Upper lobe of left lung (tissue), 4 donors: Measurements from ENCODE around the gene ADGRG3.

Experiments used
- EP300 ChIP-seq, 4 donors: sonication (generic); formaldehyde crosslinking; IDR thresholded peaks; one replicate each; pipeline ENCODE4 v1.5.1; 2017; ENCODE audit warnings: antibody characterized with exemption in 4 of 4, control low read depth in 2 of 4
- POLR2A ChIP-seq, 4 donors: fragments of 450-650 bp; IDR thresholded peaks; one replicate each; pipeline ENCODE4 v1.5.1; 2016 to 2017; ENCODE audit warnings: antibody characterized with exemption in 4 of 4, mild to moderate bottlenecking in 2 of 4
- POLR2AphosphoS5 ChIP-seq, 2 donors: sonication (generic); formaldehyde crosslinking; IDR thresholded peaks; one replicate each; pipeline ENCODE4 v1.5.1; 2017; ENCODE audit warnings: antibody characterized with exemption in 2 of 2
- TF ChIP-seq, protein P1 (sequence below), 6 experiments: fragments of 450-650 bp in 4 of 6; fragments of 200-600 bp in 2 of 6; sonication (generic) in 2 of 6; IDR thresholded peaks; one replicate each; pipeline ENCODE4 v1.5.1; 2016 to 2019; ENCODE audit warnings: antibody characterized with exemption in 6 of 6

DNA sequence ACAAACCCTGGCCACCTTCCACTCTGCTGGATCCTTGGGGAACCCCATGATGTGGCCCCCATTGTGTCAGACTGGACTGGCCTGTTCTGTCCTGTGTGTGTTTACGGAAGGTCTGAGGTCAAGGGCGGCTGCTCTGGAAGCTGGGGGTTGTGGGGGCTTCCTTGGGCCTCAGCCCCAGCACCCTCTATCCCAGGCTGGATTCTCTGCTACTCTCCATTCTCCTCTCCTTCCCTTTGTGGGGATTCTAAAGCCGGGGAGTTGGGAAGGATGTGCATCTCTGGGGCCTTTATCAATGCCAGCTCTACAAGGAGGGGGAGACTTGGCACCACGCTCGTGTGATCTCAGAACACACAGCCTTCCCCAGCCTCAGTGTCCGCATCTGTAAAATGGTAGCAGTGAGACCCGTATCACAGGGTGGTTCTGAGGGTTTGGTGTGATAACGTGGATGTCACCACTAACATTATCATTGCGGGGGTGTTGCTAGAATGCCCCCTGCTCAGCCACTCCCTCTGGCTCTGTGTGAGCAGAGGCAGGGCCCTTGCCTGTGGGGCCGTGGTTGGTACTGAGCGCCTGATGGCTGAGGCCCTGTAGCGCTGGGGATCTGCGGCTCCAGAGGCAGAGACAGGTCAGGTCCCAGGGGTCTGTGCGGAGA lies 21.6 kb upstream of the ADGRG3 start:
- TF ChIP-seq POLR2AphosphoS5 (IDR thresholded peaks at IDR 0.05) (peak in 1 of 2 donors; percentile 1), POLR2A (IDR thresholded peaks at IDR 0.05) (no peak), EP300 (IDR thresholded peaks at IDR 0.05) (no peak)
- TF ChIP-seq, protein P1, sequence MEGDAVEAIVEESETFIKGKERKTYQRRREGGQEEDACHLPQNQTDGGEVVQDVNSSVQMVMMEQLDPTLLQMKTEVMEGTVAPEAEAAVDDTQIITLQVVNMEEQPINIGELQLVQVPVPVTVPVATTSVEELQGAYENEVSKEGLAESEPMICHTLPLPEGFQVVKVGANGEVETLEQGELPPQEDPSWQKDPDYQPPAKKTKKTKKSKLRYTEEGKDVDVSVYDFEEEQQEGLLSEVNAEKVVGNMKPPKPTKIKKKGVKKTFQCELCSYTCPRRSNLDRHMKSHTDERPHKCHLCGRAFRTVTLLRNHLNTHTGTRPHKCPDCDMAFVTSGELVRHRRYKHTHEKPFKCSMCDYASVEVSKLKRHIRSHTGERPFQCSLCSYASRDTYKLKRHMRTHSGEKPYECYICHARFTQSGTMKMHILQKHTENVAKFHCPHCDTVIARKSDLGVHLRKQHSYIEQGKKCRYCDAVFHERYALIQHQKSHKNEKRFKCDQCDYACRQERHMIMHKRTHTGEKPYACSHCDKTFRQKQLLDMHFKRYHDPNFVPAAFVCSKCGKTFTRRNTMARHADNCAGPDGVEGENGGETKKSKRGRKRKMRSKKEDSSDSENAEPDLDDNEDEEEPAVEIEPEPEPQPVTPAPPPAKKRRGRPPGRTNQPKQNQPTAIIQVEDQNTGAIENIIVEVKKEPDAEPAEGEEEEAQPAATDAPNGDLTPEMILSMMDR (IDR thresholded peaks at IDR 0.05) = no peak
